Cerebellar cortex (tissue), 1 donor: ENCODE results near the gene KCNQ1.
"Not testable (repeated sequence)": the region's sequence is repeated elsewhere in the genome, so short reads cannot be mapped to it uniquely, and the experiment has no call there.

Experiments
- DNase-seq: peaks from one replicate; pipeline ENCODE4 v3.0.0-alpha.2; 2015; ENCODE audit warnings: low spot score

KCNQ1 gene

GRCh38 chr11:2474059-2474901 is 29.5 kb downstream of the KCNQ1 start:
- DNase-seq: no peak

- no peak for DNase-seq
These were observed 30.5 kb downstream of the KCNQ1 start for GRCh38 chr11:2475136-2475918.

- peak; percentile 3 for DNase-seq
These were observed 32.4 kb downstream of the KCNQ1 start for GRCh38 chr11:2477254-2477653.

GRCh38 chr11:2477936-2478335 is 33.1 kb downstream of the KCNQ1 start:
- DNase-seq: no peak

- not testable (repeated sequence) for DNase-seq
These were observed 35.5 kb downstream of the KCNQ1 start for GRCh38 chr11:2480067-2480873.

GRCh38 chr11:2480874-2481220 is 36.0 kb downstream of the KCNQ1 start:
- DNase-seq: no peak

- DNase-seq: no peak
These were observed 36.4 kb downstream of the KCNQ1 start for GRCh38 chr11:2481253-2481652.

GRCh38 chr11:2482204-2482603 is 37.4 kb downstream of the KCNQ1 start:
- no peak for DNase-seq

GRCh38 chr11:2482745-2483144 is 37.9 kb downstream of the KCNQ1 start:
- no peak for DNase-seq

- DNase-seq: no peak
These were observed 38.6 kb downstream of the KCNQ1 start for GRCh38 chr11:2483426-2483825.

GRCh38 chr11:2484576-2485125 is 39.8 kb downstream of the KCNQ1 start:
- no peak for DNase-seq

GRCh38 chr11:2488004-2488403 is 43.2 kb downstream of the KCNQ1 start:
- no peak for DNase-seq

- no peak for DNase-seq
These were observed 44.3 kb downstream of the KCNQ1 start for GRCh38 chr11:2489083-2489482.

GRCh38 chr11:2497951-2498350 is 53.1 kb downstream of the KCNQ1 start:
- DNase-seq: not testable (repeated sequence)

GRCh38 chr11:2498750-2499149 is 53.9 kb downstream of the KCNQ1 start:
- DNase-seq: no peak

GRCh38 chr11:2507212-2507901 is 62.5 kb downstream of the KCNQ1 start:
- DNase-seq: no peak

GRCh38 chr11:2507945-2508749 is 63.3 kb downstream of the KCNQ1 start:
- no peak for DNase-seq

GRCh38 chr11:2508793-2509192 is 64.0 kb downstream of the KCNQ1 start:
- DNase-seq: no peak

GRCh38 chr11:2509481-2510001 is 64.7 kb downstream of the KCNQ1 start:
- DNase-seq: peak; percentile 47

- no peak for DNase-seq
These were observed 66.0 kb downstream of the KCNQ1 start for GRCh38 chr11:2510626-2511402.
